Gastroesophageal sphincter (tissue), 4 donors: ENCODE data around the gene ABTB2. TPM values are rescaled to one million over a fixed set of nuclear protein-coding genes. Genes with fewer than 3 reads are reported as not detected.

Experiments
- ATAC-seq: fragments of 150-250 bp; one replicate; pipeline ENCODE4 v1.9.1; 2016; ENCODE audit warnings: mild to moderate bottlenecking, moderate library complexity
- H3K27ac ChIP-seq, 4 donors: fragments of 200-600 bp; sonication (generic) in 3 of 4; 1 replicate in 3 of 4; 2 replicates in 1 of 4; pipeline ENCODE4 v1.5.1; 2016 to 2019
- H3K27me3 ChIP-seq: fragments of 200-600 bp; sonication (generic); one replicate; pipeline ENCODE4 v1.5.1; 2019
- H3K36me3 ChIP-seq, 2 donors: fragments of 200-600 bp; sonication (generic); one replicate each; pipeline ENCODE4 v1.5.1; 2019; ENCODE audit warnings: control low read depth in 1 of 2
- H3K4me1 ChIP-seq, 3 donors: fragments of 200-600 bp; sonication (generic); 1 replicate in 2 of 3; 2 replicates in 1 of 3; pipeline ENCODE4 v1.5.1; 2016 to 2019; ENCODE audit warnings: control low read depth in 2 of 3
- H3K4me3 ChIP-seq, 2 donors: fragments of 200-600 bp; sonication (generic); one replicate each; pipeline ENCODE4 v1.5.1; 2019; ENCODE audit warnings: mild to moderate bottlenecking in 1 of 2, moderate library complexity in 1 of 2
- H3K9me3 ChIP-seq, 3 donors: fragments of 200-600 bp; sonication (generic); one replicate each; pipeline ENCODE4 v1.5.1; 2017 to 2019; ENCODE audit warnings: control low read depth in 2 of 3
- EP300 ChIP-seq: sonication (generic); formaldehyde crosslinking; IDR thresholded peaks from one replicate; pipeline ENCODE4 v1.6.1; 2017; ENCODE audit warnings: antibody characterized with exemption, mild to moderate bottlenecking
- POLR2A ChIP-seq, 2 donors: fragments of 450-650 bp; IDR thresholded peaks; one replicate each; pipeline ENCODE4 v1.6.1; 2017; ENCODE audit warnings: antibody characterized with exemption in 2 of 2, mild to moderate bottlenecking in 2 of 2, moderate library complexity in 1 of 2
- POLR2AphosphoS5 ChIP-seq: sonication (generic); formaldehyde crosslinking; IDR thresholded peaks from one replicate; pipeline ENCODE4 v1.6.1; 2017; ENCODE audit warnings: antibody characterized with exemption
- WGBS, 2 donors: methylation state at CpG; one replicate each; pipeline ENCODE4 v1.1.5; 2018; ENCODE audit warnings: low coverage in 1 of 2; 5-methylcytosine and 5-hydroxymethylcytosine counted together
- total RNA-seq, 4 donors: library from RNA; depleted of rRNA; stranded (reverse); fragments of >200 nt; gene quantifications; one replicate each; pipeline ENCODE4 v1.1.0, GENCODE V29; 2016
- TF ChIP-seq, protein P1 (sequence below), 4 experiments: fragments of 200-600 bp in 2 of 4; fragments of 450-650 bp in 2 of 4; sonication (generic) in 1 of 4; IDR thresholded peaks; one replicate each; pipeline ENCODE4 v1.5.1; 2017 to 2019; ENCODE audit warnings: antibody characterized with exemption in 4 of 4, mild to moderate bottlenecking in 2 of 4, moderate library complexity in 2 of 4

Gene ABTB2
- total RNA-seq, 4 donors from 2014 or later, result 4.1 to 11.0 (median 7.5) TPM

DNA sequence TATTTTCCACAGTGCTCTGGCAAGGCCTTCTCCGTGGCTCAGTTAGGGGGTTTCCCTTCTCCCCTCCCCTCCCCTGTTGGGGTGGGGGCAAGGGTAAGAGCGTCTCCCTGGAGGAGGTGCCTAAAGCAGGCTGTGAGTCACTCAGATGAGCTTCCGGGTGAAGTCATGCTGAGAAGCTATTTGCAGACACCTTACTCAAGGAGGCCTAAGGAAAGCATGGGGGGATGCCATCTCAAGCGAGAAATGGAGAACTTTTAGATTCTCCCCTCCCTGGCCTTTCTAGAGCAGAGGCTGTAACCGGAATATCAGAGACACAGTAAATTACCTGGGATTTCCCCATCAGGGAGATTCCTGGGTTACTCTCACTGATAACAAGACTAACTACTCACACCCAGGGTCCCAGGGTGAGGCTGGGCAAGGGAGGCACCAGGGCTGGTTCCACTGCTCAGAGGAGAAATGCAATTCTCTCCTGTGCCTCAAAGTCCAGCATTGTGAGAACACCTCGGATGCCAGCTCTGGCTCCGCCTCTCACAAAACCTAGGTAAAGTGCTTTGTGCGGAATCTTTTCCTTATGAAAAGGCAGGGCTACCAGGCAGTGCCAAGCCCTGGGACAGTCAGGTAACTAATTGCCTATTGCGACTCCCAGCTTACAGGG lies 123.6 kb downstream of the ABTB2 start:
- no peaks in the 10 kb centered on the region for H3K9me3 ChIP-seq
- ATAC-seq, result no peak

DNA sequence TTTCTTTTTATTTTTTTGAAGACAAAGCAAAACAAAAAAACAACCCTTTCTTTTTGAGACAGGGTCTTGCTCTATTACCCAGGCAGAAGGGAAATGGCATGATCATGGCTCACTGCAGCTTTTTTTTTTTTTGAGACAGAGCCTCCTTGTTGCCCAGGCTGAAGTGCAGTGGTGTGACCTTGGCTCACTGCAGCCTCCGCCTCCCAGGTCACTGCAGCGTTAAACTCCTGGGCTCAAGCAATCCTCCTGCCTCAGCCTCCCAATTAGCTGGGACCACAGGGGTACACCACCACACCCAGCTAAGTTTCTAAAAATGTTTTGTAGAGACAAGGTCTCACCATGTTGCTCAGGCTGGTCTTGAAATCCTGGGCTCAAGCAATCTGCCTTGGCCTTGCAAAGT lies 124.6 kb downstream of the ABTB2 start:
- Histone ChIP-seq H3K4me1 (no peaks in the 10 kb centered on the region), H3K27ac (no peak overlapping the region), H3K36me3 (no peaks in the 10 kb centered on the region), H3K9me3 (no peaks in the 10 kb centered on the region), H3K27me3 (no peaks in the 10 kb centered on the region), H3K4me3 (no peak overlapping the region)
- WGBS, 2 donors, result 100% methylated on average over 2 of the region's 2 CpGs; no CpG with 5 or more reads in 1 of the 2 donors
- no peak for ATAC-seq
- TF ChIP-seq POLR2AphosphoS5, result no peak
- TF ChIP-seq, protein P1, sequence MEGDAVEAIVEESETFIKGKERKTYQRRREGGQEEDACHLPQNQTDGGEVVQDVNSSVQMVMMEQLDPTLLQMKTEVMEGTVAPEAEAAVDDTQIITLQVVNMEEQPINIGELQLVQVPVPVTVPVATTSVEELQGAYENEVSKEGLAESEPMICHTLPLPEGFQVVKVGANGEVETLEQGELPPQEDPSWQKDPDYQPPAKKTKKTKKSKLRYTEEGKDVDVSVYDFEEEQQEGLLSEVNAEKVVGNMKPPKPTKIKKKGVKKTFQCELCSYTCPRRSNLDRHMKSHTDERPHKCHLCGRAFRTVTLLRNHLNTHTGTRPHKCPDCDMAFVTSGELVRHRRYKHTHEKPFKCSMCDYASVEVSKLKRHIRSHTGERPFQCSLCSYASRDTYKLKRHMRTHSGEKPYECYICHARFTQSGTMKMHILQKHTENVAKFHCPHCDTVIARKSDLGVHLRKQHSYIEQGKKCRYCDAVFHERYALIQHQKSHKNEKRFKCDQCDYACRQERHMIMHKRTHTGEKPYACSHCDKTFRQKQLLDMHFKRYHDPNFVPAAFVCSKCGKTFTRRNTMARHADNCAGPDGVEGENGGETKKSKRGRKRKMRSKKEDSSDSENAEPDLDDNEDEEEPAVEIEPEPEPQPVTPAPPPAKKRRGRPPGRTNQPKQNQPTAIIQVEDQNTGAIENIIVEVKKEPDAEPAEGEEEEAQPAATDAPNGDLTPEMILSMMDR (IDR thresholded peaks at IDR 0.05), result no peak
- no peak for TF ChIP-seq EP300
- TF ChIP-seq POLR2A (IDR thresholded peaks at IDR 0.05), result no peak

More for the DNA sequence above, 123.6 kb downstream of the ABTB2 start:
- Histone ChIP-seq H3K4me3 (no peak overlapping the region), H3K36me3 (no peaks in the 10 kb centered on the region), H3K27me3 (no peaks in the 10 kb centered on the region), H3K27ac (no peak overlapping the region), H3K4me1 (no peaks in the 10 kb centered on the region)
- 70% methylated on average over 3 of the region's 9 CpGs; no CpG with 5 or more reads in 1 of the 2 donors for WGBS, 2 donors
- TF ChIP-seq, protein P1 (IDR thresholded peaks at IDR 0.05), result no peak
- no peak for TF ChIP-seq POLR2A (IDR thresholded peaks at IDR 0.05)
- no peak for TF ChIP-seq EP300
- TF ChIP-seq POLR2AphosphoS5, result no peak

DNA sequence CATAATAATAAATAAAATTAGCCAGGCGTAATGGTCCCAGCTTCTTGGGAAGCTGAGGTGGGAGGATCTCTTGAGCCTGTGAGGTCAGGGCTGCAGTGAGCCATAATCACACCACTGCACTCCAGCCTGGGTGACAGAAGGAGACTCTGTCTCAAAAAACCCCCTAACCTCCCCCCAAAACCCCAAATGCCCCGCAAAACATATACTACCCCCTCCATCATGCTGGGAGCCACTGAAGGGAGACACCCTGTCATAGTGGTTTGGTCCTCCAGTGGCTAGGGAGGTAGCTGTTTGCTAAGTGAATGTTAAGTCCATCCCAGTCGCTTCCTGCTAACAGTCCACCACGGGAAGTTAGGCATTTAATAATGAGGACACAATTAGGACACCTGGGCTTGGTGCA lies 125.0 kb downstream of the ABTB2 start:
- no peak overlapping the region for H3K4me3 ChIP-seq
- 93 to 100% methylated on average over 1 to 3 of the region's 4 CpGs for WGBS, 2 donors
- H3K9me3 ChIP-seq, result no peaks in the 10 kb centered on the region
- no peaks in the 10 kb centered on the region for H3K27me3 ChIP-seq
- no peaks in the 10 kb centered on the region for H3K36me3 ChIP-seq
- TF ChIP-seq, protein P1 (IDR thresholded peaks at IDR 0.05), result no peak
- TF ChIP-seq POLR2AphosphoS5 (no peak), POLR2A (IDR thresholded peaks at IDR 0.05) (no peak), EP300 (no peak)
- ATAC-seq, result no peak
- H3K4me1 ChIP-seq, result no peaks in the 10 kb centered on the region
- H3K27ac ChIP-seq, result no peak overlapping the region

DNA sequence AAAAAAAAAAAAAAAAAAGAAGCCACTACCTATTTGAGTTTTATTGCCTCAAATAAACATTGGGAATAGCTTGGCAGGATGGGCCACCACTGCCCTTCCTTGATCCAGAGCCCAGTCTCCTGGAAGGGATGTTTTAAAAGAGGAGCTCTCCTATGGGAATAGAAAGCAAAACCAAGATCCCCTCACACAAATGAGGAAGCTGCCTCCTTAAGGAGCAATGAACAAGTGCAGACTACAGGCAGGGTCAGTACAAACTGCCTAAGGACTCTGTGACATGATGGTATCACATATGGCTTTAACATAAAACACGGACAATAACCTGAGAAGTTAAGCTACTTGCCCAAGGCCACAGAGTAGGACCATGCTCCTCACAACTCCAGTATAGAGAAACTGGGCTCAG lies 131.6 kb downstream of the ABTB2 start:
- no peaks in the 10 kb centered on the region for H3K9me3 ChIP-seq
- no peak for ATAC-seq
- no peak overlapping the region for H3K27ac ChIP-seq
- 92% methylated on average over 1 of the region's 1 CpG; no CpG with 5 or more reads in 1 of the 2 donors for WGBS, 2 donors
- H3K4me1 ChIP-seq, result peaks cover 0 to 20% (median 10%) of the 10 kb centered on the region in 3 donors
- H3K27me3 ChIP-seq, result no peaks in the 10 kb centered on the region
- no peak overlapping the region for H3K4me3 ChIP-seq
- no peaks in the 10 kb centered on the region for H3K36me3 ChIP-seq
- TF ChIP-seq POLR2A (IDR thresholded peaks at IDR 0.05) (no peak), EP300 (no peak), POLR2AphosphoS5 (no peak)
- TF ChIP-seq, protein P1 (IDR thresholded peaks at IDR 0.05), result no peak

DNA sequence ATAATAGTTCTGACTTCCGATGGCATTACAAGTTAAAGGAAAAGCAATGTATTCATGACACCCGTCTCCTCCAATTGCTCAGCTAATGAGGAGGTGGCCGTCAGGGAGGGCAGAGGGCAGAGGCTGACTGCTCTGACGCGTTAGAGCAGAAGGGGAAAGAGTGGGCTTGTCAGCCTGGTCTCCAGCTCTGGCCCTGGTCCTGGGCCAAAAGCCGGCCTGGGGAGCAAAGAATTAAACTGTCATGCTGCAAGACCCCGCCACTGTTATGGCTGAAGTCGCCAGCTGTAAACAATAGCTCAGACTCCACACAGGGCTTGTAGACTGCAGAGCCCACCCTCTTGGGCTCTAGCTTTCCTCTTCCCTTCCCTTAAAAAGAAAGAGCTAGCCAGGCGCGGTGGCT lies 132.7 kb downstream of the ABTB2 start:
- no peak overlapping the region for H3K27ac ChIP-seq
- no peak overlapping the region for H3K4me3 ChIP-seq
- ATAC-seq, result no peak
- 68 to 87% methylated on average over 4 to 7 of the region's 10 CpGs for WGBS, 2 donors
- no peaks in the 10 kb centered on the region for H3K9me3 ChIP-seq
- H3K36me3 ChIP-seq, result no peaks in the 10 kb centered on the region
- no peak for TF ChIP-seq POLR2AphosphoS5
- no peak for TF ChIP-seq POLR2A (IDR thresholded peaks at IDR 0.05)
- no peak for TF ChIP-seq EP300
- TF ChIP-seq, protein P1 (IDR thresholded peaks at IDR 0.05), result no peak
- H3K4me1 ChIP-seq, result peaks cover 0 to 20% (median 10%) of the 10 kb centered on the region in 3 donors
- H3K27me3 ChIP-seq, result no peaks in the 10 kb centered on the region
